Cardiac muscle cell (in vitro differentiated cells and primary cell): Measurements from ENCODE around the gene PPP1R9A. TPM values are rescaled to one million over a fixed set of nuclear protein-coding genes. Genes with fewer than 3 reads are reported as not detected.

Experiments used
- DNase-seq, 2 donors: peaks; one replicate each; pipeline versions ENCODE4 v3.0.0 to v3.0.0-alpha.2; 2010 to 2017; ENCODE audit warnings: low read depth in 1 of 2, low spot score in 1 of 2
- H3K27ac ChIP-seq: fragments of 200-600 bp; sonication (generic); 2 replicates; pipeline ENCODE4 v1.5.1; 2016
- H3K27me3 ChIP-seq: fragments of 200-600 bp; sonication (generic); 2 replicates; pipeline ENCODE4 v1.6.0; 2016; ENCODE audit warnings: control low read depth
- H3K36me3 ChIP-seq: fragments of 200-600 bp; sonication (generic); 2 replicates; pipeline ENCODE4 v1.5.1; 2016; ENCODE audit warnings: control low read depth
- H3K4me1 ChIP-seq: fragments of 200-600 bp; sonication (generic); 2 replicates; pipeline ENCODE4 v1.8.1; 2017; ENCODE audit warnings: low read depth, mild to moderate bottlenecking, mixed run types
- H3K4me3 ChIP-seq: fragments of 200-600 bp; sonication (generic); 2 replicates; pipeline ENCODE4 v1.5.1; 2016; ENCODE audit warnings: mild to moderate bottlenecking
- H3K9me3 ChIP-seq: fragments of 200-600 bp; sonication (generic); 2 replicates; pipeline ENCODE4 v1.5.1; 2017; ENCODE audit warnings: low read depth, mild to moderate bottlenecking, control low read depth
- CTCF ChIP-seq: IDR thresholded peaks from 2 replicates; pipeline ENCODE4 v1.5.1; 2012; ENCODE audit warnings: low read depth, mild to moderate bottlenecking, low read length
- polyA plus RNA-seq: library from polyadenylated mRNA; unstranded; fragments of >200 nt; fragmentation: Nextera tagmentation; extraction: Ambion mirVana; gene quantifications from 2 replicates; pipeline ENCODE4 v1.2.1, GENCODE V29; 2016
- total RNA-seq: library from RNA; depleted of rRNA; stranded (reverse); fragments of >200 nt; gene quantifications from 2 replicates; pipeline ENCODE4 v1.2.3, GENCODE V29; 2016

Gene PPP1R9A
- 21.7 and 41.5 TPM in 2 replicates for total RNA-seq
- 21.4 and 23.8 TPM in 2 replicates for polyA plus RNA-seq

- Histone ChIP-seq H3K4me1 (peaks cover 15% of the 10 kb centered on the region), H3K9me3 (no peaks in the 10 kb centered on the region), H3K4me3 (peak within 1 kb of the TSS; percentile 61), H3K27ac (peak within 1 kb of the TSS; percentile 92), H3K27me3 (no peaks in the 10 kb centered on the region), H3K36me3 (no peaks in the 10 kb centered on the region)
- DNase-seq = peak; percentile 15 to 71
- TF ChIP-seq CTCF = peak; percentile 32
These were observed at the start of gene PPP1R9A for GRCh38 chr7:94907026-94907810. PPP1R9A (plus strand) TSS chr7:94907594; CDS start chr7:94910114, 2,520 bp downstream.

GRCh38 chr7:94871132-94871531, 36.3 kb upstream of the PPP1R9A start:
- Histone ChIP-seq H3K4me1 (no peaks in the 10 kb centered on the region), H3K36me3 (no peaks in the 10 kb centered on the region), H3K4me3 (no peak overlapping the region), H3K9me3 (no peaks in the 10 kb centered on the region), H3K27me3 (no peaks in the 10 kb centered on the region), H3K27ac (no peak overlapping the region)
- no peak for DNase-seq
- no peak for TF ChIP-seq CTCF

- Histone ChIP-seq H3K4me3 (no peak overlapping the region), H3K27ac (no peak overlapping the region), H3K27me3 (no peaks in the 10 kb centered on the region), H3K4me1 (no peaks in the 10 kb centered on the region), H3K9me3 (no peaks in the 10 kb centered on the region), H3K36me3 (no peaks in the 10 kb centered on the region)
- no peak for DNase-seq
- TF ChIP-seq CTCF = no peak
These were observed 34.2 kb upstream of the PPP1R9A start for GRCh38 chr7:94873239-94873638.

- no peaks in the 10 kb centered on the region for H3K27me3 ChIP-seq
- H3K4me3 ChIP-seq = no peak overlapping the region
- no peaks in the 10 kb centered on the region for H3K4me1 ChIP-seq
- no peaks in the 10 kb centered on the region for H3K36me3 ChIP-seq
- no peaks in the 10 kb centered on the region for H3K9me3 ChIP-seq
- DNase-seq = no peak
- TF ChIP-seq CTCF = no peak
- H3K27ac ChIP-seq = no peak overlapping the region
These were observed 33.2 kb upstream of the PPP1R9A start for GRCh38 chr7:94874036-94874785.

GRCh38 chr7:94875201-94875600, 32.2 kb upstream of the PPP1R9A start:
- DNase-seq = no peak
- Histone ChIP-seq H3K9me3 (no peaks in the 10 kb centered on the region), H3K4me3 (no peak overlapping the region), H3K4me1 (no peaks in the 10 kb centered on the region), H3K36me3 (no peaks in the 10 kb centered on the region), H3K27ac (no peak overlapping the region), H3K27me3 (no peaks in the 10 kb centered on the region)
- no peak for TF ChIP-seq CTCF
